Upper lobe of right lung (tissue), 1 donor: ENCODE data around the gene TIMM44. TPM values are rescaled to one million over a fixed set of nuclear protein-coding genes. Genes with fewer than 3 reads are reported as not detected.
"Not testable (repeated sequence)": the region's sequence is repeated elsewhere in the genome, so short reads cannot be mapped to it uniquely, and the experiment has no call there.

Source experiments
- ATAC-seq: fragments of 200-7000 bp; cut with Tn5 transposase; one replicate; pipeline ENCODE4 v1.9.1; 2020; ENCODE audit warnings: mild to moderate bottlenecking, moderate library complexity
- DNase-seq: peaks from one replicate; pipeline ENCODE4 v3.0.0-alpha.2; 2020
- H3K27ac ChIP-seq: fragments of 200-600 bp; one replicate; pipeline ENCODE4 v1.8.0; 2022
- H3K27me3 ChIP-seq: fragments of 200-600 bp; one replicate; pipeline ENCODE4 v1.8.0; 2022; ENCODE audit warnings: mild to moderate bottlenecking
- H3K36me3 ChIP-seq: fragments of 200-600 bp; one replicate; pipeline ENCODE4 v1.8.0; 2022
- H3K4me1 ChIP-seq: fragments of 200-600 bp; one replicate; pipeline ENCODE4 v1.8.0; 2022
- H3K4me3 ChIP-seq: fragments of 200-600 bp; one replicate; pipeline ENCODE4 v1.8.0; 2022; ENCODE audit warnings: mild to moderate bottlenecking
- H3K9me3 ChIP-seq: fragments of 200-600 bp; one replicate; pipeline ENCODE4 v1.8.0; 2022
- intact Hi-C: fragments of 100-400 bp; cut with DNase I; formaldehyde crosslinking; loops from one replicate; pipeline ENCODE4 v1.11.0; 2022
- total RNA-seq: library from RNA; stranded (reverse); fragmentation: NEBNext Ultra II Directional; extraction: Animal tissue kit (Norgen Biotek cat#: 25700); gene quantifications from one replicate; pipeline ENCODE4 v1.2.1, GENCODE V29; 2021
- TF ChIP-seq, protein P1 (sequence below): fragments of 200-600 bp; IDR thresholded peaks from one replicate; pipeline ENCODE4 v1.8.0; 2022; ENCODE audit warnings: antibody characterized with exemption
- donor health status: DM: no; HTN: yes; CAD: no; lungs with severe emphysema.

The TIMM44 gene
- total RNA-seq, 1 donor from 2014 or later = 49.8 TPM

DNA sequence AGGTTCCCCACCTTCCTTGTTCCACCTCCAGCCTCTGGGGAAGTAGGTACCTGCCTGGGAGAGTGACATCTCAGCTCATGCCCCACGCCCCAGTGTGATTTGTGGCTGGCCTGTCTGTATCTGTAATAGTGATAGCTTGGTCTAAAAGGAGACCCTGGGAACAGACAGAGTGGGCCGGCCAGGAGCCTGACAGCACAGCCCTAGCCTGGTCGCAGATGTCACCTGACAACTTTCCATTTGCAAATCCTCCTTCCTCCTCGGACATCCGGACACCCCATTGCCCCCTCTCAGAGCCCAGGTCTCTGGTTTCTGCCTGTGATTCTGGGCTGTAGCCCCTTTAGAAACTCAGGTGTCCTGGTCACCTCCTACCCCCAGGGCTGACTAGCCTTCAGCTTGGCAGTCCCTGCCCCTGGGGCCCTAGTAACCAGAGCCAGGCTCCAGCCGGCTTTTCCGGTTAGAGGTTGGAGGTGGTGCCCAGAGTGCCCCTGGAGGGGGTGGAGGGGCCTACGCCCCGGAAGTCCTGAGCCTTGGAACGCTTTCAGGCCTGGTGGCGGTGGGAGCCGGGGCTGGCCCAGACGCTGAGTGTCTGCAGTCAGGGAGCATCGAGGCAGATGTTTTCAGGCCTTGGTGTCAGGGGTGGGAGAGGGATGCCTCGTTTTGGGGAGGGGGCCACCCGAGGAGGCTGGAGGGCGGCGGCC is 48.7 kb downstream of the TIMM44 start:
- Histone ChIP-seq H3K27ac (peak overlapping the region; percentile 47), H3K4me1 (no peaks in the 10 kb centered on the region), H3K36me3 (no peaks in the 10 kb centered on the region), H3K9me3 (no peaks in the 10 kb centered on the region), H3K4me3 (no peak overlapping the region), H3K27me3 (no peaks in the 10 kb centered on the region)
- DNase-seq = peak; percentile 83
- peak; percentile 83 for ATAC-seq
- intact Hi-C loops = no loop called here
- TF ChIP-seq, protein P1, sequence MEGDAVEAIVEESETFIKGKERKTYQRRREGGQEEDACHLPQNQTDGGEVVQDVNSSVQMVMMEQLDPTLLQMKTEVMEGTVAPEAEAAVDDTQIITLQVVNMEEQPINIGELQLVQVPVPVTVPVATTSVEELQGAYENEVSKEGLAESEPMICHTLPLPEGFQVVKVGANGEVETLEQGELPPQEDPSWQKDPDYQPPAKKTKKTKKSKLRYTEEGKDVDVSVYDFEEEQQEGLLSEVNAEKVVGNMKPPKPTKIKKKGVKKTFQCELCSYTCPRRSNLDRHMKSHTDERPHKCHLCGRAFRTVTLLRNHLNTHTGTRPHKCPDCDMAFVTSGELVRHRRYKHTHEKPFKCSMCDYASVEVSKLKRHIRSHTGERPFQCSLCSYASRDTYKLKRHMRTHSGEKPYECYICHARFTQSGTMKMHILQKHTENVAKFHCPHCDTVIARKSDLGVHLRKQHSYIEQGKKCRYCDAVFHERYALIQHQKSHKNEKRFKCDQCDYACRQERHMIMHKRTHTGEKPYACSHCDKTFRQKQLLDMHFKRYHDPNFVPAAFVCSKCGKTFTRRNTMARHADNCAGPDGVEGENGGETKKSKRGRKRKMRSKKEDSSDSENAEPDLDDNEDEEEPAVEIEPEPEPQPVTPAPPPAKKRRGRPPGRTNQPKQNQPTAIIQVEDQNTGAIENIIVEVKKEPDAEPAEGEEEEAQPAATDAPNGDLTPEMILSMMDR = no peak

DNA sequence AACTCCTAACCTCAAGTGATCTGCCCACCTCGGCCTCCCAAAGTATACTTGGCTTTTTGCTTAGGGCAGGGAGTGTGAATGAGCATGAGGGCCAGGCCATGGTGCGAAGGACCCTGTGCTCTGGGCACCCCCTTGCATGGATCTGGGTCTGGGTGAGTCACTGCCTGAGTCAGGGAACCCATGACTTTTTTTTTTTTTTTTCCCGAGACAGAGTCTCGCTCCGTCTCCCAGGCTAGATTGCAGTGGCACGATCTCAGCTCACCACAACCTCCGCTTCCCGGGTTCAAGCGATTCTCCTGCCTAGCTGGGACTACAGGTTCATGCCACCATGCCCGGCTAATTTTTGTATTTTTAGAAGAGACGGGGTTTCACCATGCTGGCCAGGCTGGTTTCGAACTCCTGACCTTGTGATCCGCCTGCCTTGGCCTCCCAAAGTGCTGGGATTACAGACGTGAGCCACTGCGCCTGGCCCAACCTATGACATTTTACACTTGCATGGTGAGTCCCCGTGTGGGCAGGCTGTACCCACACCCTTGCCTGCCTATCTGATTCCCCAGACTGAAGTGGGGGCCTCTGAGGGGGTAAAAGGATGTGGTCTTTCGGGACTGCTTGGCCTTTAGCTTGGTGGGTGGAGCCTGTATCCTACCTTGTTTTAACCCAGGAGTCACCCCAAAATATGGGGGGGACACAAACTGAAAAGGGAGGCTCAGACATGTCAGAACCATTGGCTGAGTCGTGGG is 49.9 kb downstream of the TIMM44 start:
- not testable (repeated sequence) for H3K4me1 ChIP-seq

DNA sequence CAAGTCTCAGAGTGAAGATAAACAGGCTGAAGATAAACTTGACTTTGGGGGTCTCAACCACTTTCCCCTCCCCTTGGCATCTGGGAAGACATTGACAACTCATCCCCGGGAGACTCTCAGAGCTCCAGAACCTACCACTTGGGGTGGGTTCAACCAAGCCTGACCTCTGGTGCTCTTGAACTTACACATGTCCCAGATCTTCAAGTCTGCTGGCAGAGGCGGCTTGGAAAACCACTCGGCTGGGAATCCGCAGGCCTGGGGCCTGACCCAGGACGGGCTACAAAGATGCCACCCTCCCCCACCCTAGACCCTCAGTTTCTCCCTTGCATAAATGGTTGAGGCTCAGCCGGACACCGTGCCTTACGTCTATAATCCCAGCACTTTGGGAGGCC is 54.6 kb downstream of the TIMM44 start:
- Histone ChIP-seq H3K36me3 (no peaks in the 10 kb centered on the region), H3K4me1 (peaks cover 7% of the 10 kb centered on the region), H3K4me3 (peak overlapping the region; percentile 53), H3K27ac (peak overlapping the region; percentile 55), H3K9me3 (no peaks in the 10 kb centered on the region), H3K27me3 (peaks cover 14% of the 10 kb centered on the region)
- DNase-seq = no peak
- intact Hi-C loops = no loop called here
- ATAC-seq = no peak
- TF ChIP-seq, protein P1 = no peak

More for the DNA sequence above, 49.9 kb downstream of the TIMM44 start:
- H3K9me3 ChIP-seq, ATAC-seq, H3K27ac ChIP-seq, intact Hi-C loops, DNase-seq, H3K36me3 ChIP-seq, H3K4me3 ChIP-seq, H3K27me3 ChIP-seq: not testable (repeated sequence)

DNA sequence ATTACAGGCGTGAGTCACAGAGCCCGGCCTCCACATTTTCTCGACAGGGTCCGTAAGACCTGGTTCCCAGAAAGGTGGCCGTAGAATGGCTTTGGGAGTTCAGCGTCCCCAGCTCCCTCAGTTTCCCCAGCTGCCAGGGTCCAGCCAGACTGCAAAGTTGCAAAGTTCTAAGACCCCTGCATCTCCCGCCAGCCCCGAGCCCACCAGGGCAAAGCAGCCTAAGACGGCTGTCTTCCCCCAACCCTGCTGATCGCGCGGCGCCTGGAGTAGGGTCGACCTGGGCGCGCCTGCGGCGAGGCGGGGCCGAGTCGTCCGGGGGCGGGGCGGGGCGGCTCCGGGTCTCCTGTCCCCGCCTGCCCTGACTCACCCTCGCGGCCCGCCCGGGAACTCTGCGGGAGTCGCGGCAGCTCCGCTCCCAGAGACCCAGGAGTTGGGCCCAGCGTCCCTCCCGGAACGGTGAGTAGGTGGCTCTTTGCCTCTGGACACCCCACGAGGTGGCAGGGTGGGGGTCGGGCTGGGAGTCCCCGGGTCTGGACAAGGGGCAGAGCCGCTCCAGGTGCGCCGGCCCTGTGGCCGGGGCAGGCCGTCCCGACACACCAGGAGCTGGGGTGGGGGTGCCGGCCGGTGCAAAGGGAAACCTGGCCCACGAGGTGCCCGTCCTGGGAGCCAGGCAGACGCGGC is 55.2 kb downstream of the TIMM44 start, which contains the start of gene LRRC8E:
LRRC8E (plus strand) TSS at position 366 of the 681 bp plus-strand sequence. CDS start 7,094 bp downstream, outside the sequence.
- H3K36me3 ChIP-seq = no peaks in the 10 kb centered on the region
- H3K9me3 ChIP-seq = no peaks in the 10 kb centered on the region
- ATAC-seq (peak; percentile 97), DNase-seq (peak; percentile 90)
- H3K4me1 ChIP-seq = peaks cover 7% of the 10 kb centered on the region
- intact Hi-C loops = no loop called here
- H3K27ac ChIP-seq = peak within 1 kb of the TSS; percentile 55
- peaks cover 14% of the 10 kb centered on the region for H3K27me3 ChIP-seq
- TF ChIP-seq, protein P1 = no peak
- peak within 1 kb of the TSS; percentile 53 for H3K4me3 ChIP-seq

DNA sequence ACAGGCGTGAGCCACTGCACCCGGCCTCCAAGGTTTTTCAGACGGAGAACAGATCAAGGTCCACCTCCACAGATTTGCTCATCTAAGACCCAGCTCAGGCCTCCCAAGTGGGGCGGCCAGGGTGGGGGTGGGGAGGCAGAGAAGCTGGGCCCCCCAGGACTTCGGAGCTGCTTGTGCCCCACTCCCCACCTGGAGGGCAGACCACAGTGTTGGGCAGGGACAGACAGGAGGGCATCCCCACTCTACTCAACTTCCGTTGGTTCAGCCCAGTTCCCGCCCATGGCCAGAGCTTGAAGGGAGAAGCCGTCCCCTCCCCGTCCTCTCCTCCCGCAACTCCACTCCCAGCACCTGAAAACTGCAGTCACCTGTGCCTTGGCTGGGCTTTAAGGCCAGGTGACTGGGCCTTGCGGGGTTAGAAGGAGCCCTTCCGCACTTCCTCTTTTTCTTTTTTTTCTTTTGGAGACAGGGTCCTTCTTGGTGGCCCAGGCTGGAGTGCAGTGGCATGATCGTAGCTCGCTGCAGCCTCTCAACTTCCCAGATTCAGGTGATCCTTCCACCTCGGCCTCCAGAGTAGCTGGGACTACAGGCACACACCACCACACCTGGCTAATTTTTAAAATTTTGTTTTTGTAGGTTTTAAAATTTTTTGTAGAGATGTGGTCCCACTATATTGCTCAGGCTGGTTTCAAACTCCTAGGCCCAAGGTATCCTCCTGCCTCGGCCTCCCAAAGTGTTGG is 55.9 kb downstream of the TIMM44 start:
- Histone ChIP-seq H3K27me3 (peaks cover 14% of the 10 kb centered on the region), H3K4me1 (peaks cover 7% of the 10 kb centered on the region), H3K27ac (no peak overlapping the region), H3K9me3 (no peaks in the 10 kb centered on the region), H3K36me3 (no peaks in the 10 kb centered on the region), H3K4me3 (no peak overlapping the region)
- DNase-seq (no peak), ATAC-seq (no peak)
- TF ChIP-seq, protein P1 = no peak
- intact Hi-C loops = no loop called here
